Measurements from ENCODE around the gene TRIOBP. TPM values are rescaled to one million over a fixed set of nuclear protein-coding genes. Genes with fewer than 3 reads are reported as not detected.

The TRIOBP gene
- total and polyA plus RNA-seq, 2 of the 4 experiments (the other 2 are of a cell fraction) = 46.4 to 69.8 TPM

DNA sequence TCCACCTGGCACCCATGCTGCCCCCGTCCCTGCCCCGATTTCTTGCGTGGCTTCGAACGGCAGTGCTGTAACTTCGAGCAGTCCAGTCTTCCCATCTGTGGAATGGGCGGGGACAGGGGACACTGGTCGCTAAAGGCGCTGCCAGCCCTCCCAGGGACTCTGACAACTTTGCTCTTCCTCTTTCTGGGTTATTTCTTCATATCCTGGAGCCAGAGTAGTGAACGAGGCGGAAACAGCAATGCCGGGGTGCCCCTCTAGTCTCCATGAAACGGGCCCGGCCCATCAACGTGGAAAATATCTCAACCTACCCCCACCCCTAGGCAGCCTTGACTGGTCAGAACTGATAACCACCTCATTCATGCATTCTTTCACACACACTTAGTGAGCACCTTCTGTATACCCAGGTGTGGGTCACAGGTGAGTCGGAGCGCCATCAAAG, 42.8 kb downstream of the TRIOBP start:
- ChIA-PET POLR2A (ENCODE audit: unreplicated experiment) (no interaction called here), CTCF (no interaction called here)
- Histone ChIP-seq H3K18ac (ENCODE audit: low read depth, low read length) (peak overlapping the region; percentile 12; the same call in 1 of the 2 replicates), H3K27me3 (ENCODE audit: control insufficient read depth, insufficient read depth, low read length) (no peaks in the 10 kb centered on the region), H3K9me3 (ENCODE audit: control insufficient read depth, insufficient read depth, low read length) (no peaks in the 10 kb centered on the region), H3K4me1 (ENCODE audit: control insufficient read depth, insufficient read depth, low read length) (peaks cover 34% of the 10 kb centered on the region), H4K5ac (ENCODE audit: low read depth, low read length) (peak overlapping the region; percentile 50), H3K4me2 (ENCODE audit: low read depth, low read length) (no peak overlapping the region), H2AK9ac (replicated peaks; ENCODE audit: low read depth, low read length, poor library complexity) (peak overlapping the region; percentile 85), H4K20me1 (ENCODE audit: insufficient read depth, low read length) (peaks cover 3% of the 10 kb centered on the region; the same call in 1 of the 2 replicates), H3K36me3 (ENCODE audit: control insufficient read depth, insufficient read depth, low read length) (no peaks in the 10 kb centered on the region), H3K9ac (ENCODE audit: low read depth, low read length) (no peak overlapping the region), H2BK5ac (ENCODE audit: low read depth, low read length, poor library complexity, severe bottlenecking) (peak overlapping the region; percentile 8), H3K9me1 (ENCODE audit: insufficient read depth, low read length) (peaks cover 31% of the 10 kb centered on the region), H3K23ac (ENCODE audit: low read depth, low read length) (no peak overlapping the region; the same call in 1 of the 2 replicates), H3K4ac (ENCODE audit: low read depth, low read length) (peak overlapping the region; percentile 45), H2BK15ac (ENCODE audit: low read depth, low read length) (0 out of 3 replicates have a peak overlapping the region, but pooled peaks have one; percentile 43), H4K8ac (ENCODE audit: low read depth in 2 of 2, low read length in 2 of 2) (peak overlapping the region; percentile 45 to 72; a peak in 2 of 4 replicates), H3K14ac (replicated peaks; ENCODE audit: low read depth, low read length) (0 out of 2 replicates have a peak overlapping the region, but pooled peaks have one; percentile 42), H2BK20ac (ENCODE audit: low read depth, low read length) (peak overlapping the region; percentile 64; the same call in 1 of the 2 replicates), H3K56ac (ENCODE audit: extremely low read depth, insufficient read depth, low read length) (no peak overlapping the region), H4K91ac (ENCODE audit: insufficient read depth, low read depth, low read length) (peak overlapping the region; percentile 63; the same call in 1 of the 2 replicates), H2AFZ (replicated peaks; ENCODE audit: low read length, poor library complexity) (peak overlapping the region; percentile 81), H3K4me3 (ENCODE audit: insufficient read depth, low read depth, low read length) (no peak overlapping the region), H2AK5ac (ENCODE audit: low read depth, low read length) (peak overlapping the region; percentile 86), H3K27ac (ENCODE audit: insufficient read depth, low read length) (peak overlapping the region; percentile 58), H3K79me1 (ENCODE audit: low read depth in 1 of 2, low read length in 2 of 2) (peaks cover 0 to 23% of the 10 kb centered on the region in 2 experiments; a peak in 2 of 4 replicates), H2BK120ac (ENCODE audit: low read depth, low read length) (peak overlapping the region; percentile 14; the same call in 1 of the 2 replicates)
- dilution Hi-C loops (cut with HindIII; ENCODE audit: low sequenced_read_pairs, unreplicated experiment) (no loop called here), intact Hi-C loops (cut with micrococcal nuclease) (loop anchor here (5.0 kb wide), 2 partner anchors 42 to 97 kb away; partner anchors contain the start of gene TRIOBP), in situ Hi-C loops (cut with MboI; ENCODE audit: low sequenced_read_pairs) (no loop called here)
- BruUV-seq (replicated peaks) = no TSS peak
- TF ChIP-seq MAFK (IDR thresholded peaks at IDR 0.05; ENCODE audit: low read depth, low read length) (no peak), POLR2A (IDR thresholded peaks at IDR 0.05; ENCODE audit: low read depth, low read length) (no peak), RAD21 (IDR thresholded peaks at IDR 0.05; ENCODE audit: low read length) (no peak), FOS (IDR thresholded peaks at IDR 0.05; ENCODE audit: low read depth, low read length) (no peak), RCOR1 (IDR thresholded peaks at IDR 0.05; ENCODE audit: insufficient replicate concordance, low read length) (no peak), MAZ (IDR thresholded peaks at IDR 0.05; ENCODE audit: borderline replicate concordance, low read depth, low read length) (no peak), MXI1 (IDR thresholded peaks at IDR 0.05; ENCODE audit: borderline replicate concordance, low read depth, low read length) (no peak), NFE2L2 (IDR thresholded peaks at IDR 0.05; ENCODE audit: low read depth, low read length) (no peak), BHLHE40 (IDR thresholded peaks at IDR 0.05; ENCODE audit: low read depth, low read length) (no peak), SMC3 (IDR thresholded peaks at IDR 0.05; ENCODE audit: low read depth, low read length) (no peak), CHD1 (IDR thresholded peaks at IDR 0.05; ENCODE audit: low read depth, low read length) (no peak), CEBPB (IDR thresholded peaks at IDR 0.05; ENCODE audit: low read depth, low read length) (no peak), RFX5 (IDR thresholded peaks at IDR 0.05; ENCODE audit: low read depth, low read length) (no peak)
- TF ChIP-seq, protein P1, sequence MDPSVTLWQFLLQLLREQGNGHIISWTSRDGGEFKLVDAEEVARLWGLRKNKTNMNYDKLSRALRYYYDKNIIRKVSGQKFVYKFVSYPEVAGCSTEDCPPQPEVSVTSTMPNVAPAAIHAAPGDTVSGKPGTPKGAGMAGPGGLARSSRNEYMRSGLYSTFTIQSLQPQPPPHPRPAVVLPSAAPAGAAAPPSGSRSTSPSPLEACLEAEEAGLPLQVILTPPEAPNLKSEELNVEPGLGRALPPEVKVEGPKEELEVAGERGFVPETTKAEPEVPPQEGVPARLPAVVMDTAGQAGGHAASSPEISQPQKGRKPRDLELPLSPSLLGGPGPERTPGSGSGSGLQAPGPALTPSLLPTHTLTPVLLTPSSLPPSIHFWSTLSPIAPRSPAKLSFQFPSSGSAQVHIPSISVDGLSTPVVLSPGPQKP (IDR thresholded peaks at IDR 0.05; ENCODE audit: borderline replicate concordance, low read depth, low read length) = no peak
- TF ChIP-seq, protein P2, sequence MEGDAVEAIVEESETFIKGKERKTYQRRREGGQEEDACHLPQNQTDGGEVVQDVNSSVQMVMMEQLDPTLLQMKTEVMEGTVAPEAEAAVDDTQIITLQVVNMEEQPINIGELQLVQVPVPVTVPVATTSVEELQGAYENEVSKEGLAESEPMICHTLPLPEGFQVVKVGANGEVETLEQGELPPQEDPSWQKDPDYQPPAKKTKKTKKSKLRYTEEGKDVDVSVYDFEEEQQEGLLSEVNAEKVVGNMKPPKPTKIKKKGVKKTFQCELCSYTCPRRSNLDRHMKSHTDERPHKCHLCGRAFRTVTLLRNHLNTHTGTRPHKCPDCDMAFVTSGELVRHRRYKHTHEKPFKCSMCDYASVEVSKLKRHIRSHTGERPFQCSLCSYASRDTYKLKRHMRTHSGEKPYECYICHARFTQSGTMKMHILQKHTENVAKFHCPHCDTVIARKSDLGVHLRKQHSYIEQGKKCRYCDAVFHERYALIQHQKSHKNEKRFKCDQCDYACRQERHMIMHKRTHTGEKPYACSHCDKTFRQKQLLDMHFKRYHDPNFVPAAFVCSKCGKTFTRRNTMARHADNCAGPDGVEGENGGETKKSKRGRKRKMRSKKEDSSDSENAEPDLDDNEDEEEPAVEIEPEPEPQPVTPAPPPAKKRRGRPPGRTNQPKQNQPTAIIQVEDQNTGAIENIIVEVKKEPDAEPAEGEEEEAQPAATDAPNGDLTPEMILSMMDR (conservative IDR thresholded peaks at IDR 0.05; ENCODE audit: low read depth, low read length) = no peak
- TF ChIP-seq, protein P3, sequence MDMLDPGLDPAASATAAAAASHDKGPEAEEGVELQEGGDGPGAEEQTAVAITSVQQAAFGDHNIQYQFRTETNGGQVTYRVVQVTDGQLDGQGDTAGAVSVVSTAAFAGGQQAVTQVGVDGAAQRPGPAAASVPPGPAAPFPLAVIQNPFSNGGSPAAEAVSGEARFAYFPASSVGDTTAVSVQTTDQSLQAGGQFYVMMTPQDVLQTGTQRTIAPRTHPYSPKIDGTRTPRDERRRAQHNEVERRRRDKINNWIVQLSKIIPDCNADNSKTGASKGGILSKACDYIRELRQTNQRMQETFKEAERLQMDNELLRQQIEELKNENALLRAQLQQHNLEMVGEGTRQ (IDR thresholded peaks at IDR 0.05; ENCODE audit: low read depth, low read length) = no peak
- no peak for DNase-seq
- 95% methylated on average over 11 of the region's 17 CpGs; no CpG with 5 or more reads in 1 of the 2 experiments for WGBS, 2 experiments (ENCODE audit: extremely low coverage in 2 of 2, insufficient read length in 1 of 2)
- no peak for ATAC-seq (ENCODE audit: low read depth)

All from IMR-90 (cell line).